KOPT-K1 (cell line): ENCODE data around the gene BICRAL.
"Not testable (repeated sequence)": the region's sequence is repeated elsewhere in the genome, so short reads cannot be mapped to it uniquely, and the experiment has no call there.

Experiments
- H3K27ac ChIP-seq: fragments of 200-600 bp; sonication (generic); 2 replicates; pipeline ENCODE4 v1.5.1; 2016; ENCODE audit warnings: antibody characterized with exemption, mild to moderate bottlenecking, low read depth, low read length; ENCODE audit not compliant: poor library complexity, severe bottlenecking
- H3K36me3 ChIP-seq: fragments of 200-600 bp; sonication (generic); 2 replicates; pipeline ENCODE4 v1.5.1; 2017; ENCODE audit warnings: antibody characterized with exemption, mild to moderate bottlenecking, low read length, moderate library complexity; ENCODE audit not compliant: insufficient read depth
- H3K9me3 ChIP-seq: fragments of 200-600 bp; sonication (generic); 2 replicates; pipeline ENCODE4 v1.5.1; 2017; ENCODE audit warnings: antibody characterized with exemption, low read length, mild to moderate bottlenecking; ENCODE audit not compliant: insufficient read depth, poor library complexity, severe bottlenecking

BICRAL gene

DNA sequence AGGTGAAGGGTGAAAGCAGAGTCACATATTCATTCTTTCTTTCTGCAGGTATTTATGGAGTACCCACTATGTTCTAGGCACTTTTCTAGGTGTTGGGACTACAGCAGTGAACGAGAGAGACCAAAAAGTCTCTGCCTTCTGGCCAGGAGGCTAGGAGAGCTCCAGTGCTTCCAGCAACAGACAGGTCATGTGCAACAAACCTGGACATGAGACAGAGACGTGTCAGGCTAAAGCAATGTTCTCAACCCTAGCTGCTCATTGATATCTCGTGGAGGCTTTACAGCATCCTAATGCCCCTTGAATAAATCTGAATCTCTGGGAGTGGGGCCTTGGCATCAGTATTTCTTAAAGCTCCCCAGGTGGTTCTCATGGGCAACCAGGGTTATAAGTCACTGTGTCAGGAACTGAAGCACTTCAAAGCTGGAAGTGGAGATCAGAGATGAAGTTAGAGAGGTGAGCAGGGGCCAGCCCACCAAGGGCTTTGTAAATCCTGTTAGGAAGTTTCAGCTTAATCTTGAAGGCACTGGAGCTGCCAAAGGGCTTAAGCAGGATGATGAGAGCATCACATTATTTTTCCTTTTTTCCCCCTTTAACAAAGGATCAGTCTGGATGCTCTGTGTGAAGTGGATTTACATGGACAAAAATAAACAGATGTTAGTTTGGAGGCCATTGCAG, 23.0 kb upstream of the BICRAL start:
- H3K27ac ChIP-seq: no peak overlapping the region

GRCh38 chr6:42761287-42762067, 20.4 kb upstream of the BICRAL start:
- Histone ChIP-seq H3K27ac (no peak overlapping the region), H3K9me3 (no peaks in the 10 kb centered on the region), H3K36me3 (no peaks in the 10 kb centered on the region)

More for the DNA sequence above, 23.0 kb upstream of the BICRAL start:
- Histone ChIP-seq H3K36me3 (no peaks in the 10 kb centered on the region), H3K9me3 (no peaks in the 10 kb centered on the region)

- no peak overlapping the region for H3K27ac ChIP-seq
- no peaks in the 10 kb centered on the region for H3K9me3 ChIP-seq
- H3K36me3 ChIP-seq: no peaks in the 10 kb centered on the region
Observed at GRCh38 chr6:42762426-42762859, 19.4 kb upstream of the BICRAL start.

- no peak overlapping the region for H3K27ac ChIP-seq
- no peaks in the 10 kb centered on the region for H3K9me3 ChIP-seq
- H3K36me3 ChIP-seq: no peaks in the 10 kb centered on the region
Observed at GRCh38 chr6:42762950-42763349, 18.9 kb upstream of the BICRAL start.

DNA sequence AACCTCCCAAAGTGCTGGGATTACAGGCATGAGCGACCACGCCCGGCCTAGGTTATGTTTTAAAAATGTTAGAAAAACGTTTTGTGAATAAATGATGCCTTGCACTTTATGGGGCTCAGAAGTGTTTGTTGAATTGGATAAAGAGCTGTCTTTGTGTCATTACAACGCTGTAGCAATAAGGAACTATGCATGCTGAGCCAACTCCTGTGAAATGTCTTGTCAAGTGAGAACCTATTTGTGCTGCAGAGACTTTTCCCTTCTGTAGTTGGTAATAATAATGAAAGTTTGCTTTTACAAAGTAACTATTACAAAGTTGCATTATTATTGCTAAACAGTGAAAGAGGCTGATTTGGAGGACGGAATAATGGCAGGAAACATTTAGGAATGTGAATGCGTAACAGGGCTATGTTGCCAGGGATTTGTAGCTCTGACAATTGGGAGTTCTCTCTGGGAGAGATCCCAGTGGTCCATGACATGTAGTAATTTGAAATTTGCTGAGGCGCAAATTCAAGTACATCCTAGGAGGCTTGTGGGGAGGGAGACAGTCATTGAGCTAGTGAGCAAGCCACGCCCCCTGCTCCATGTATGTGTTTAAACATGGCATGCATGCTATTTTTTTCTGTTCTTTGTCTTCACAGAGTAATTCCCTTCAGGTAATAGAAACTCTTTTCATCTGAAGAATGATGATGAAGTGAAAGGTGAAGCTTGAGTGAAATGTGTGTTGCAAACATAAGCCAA, 16.8 kb upstream of the BICRAL start:
- Histone ChIP-seq H3K9me3 (no peaks in the 10 kb centered on the region), H3K27ac (no peak overlapping the region), H3K36me3 (no peaks in the 10 kb centered on the region)

GRCh38 chr6:42766163-42766670, 15.6 kb upstream of the BICRAL start:
- no peak overlapping the region for H3K27ac ChIP-seq
- H3K9me3 ChIP-seq: no peaks in the 10 kb centered on the region
- no peaks in the 10 kb centered on the region for H3K36me3 ChIP-seq

GRCh38 chr6:42769051-42769450, 12.8 kb upstream of the BICRAL start:
- no peaks in the 10 kb centered on the region for H3K36me3 ChIP-seq
- H3K9me3 ChIP-seq: no peaks in the 10 kb centered on the region
- H3K27ac ChIP-seq: no peak overlapping the region

GRCh38 chr6:42769836-42770235, 12.0 kb upstream of the BICRAL start:
- Histone ChIP-seq H3K9me3 (no peaks in the 10 kb centered on the region), H3K36me3 (no peaks in the 10 kb centered on the region), H3K27ac (no peak overlapping the region)

GRCh38 chr6:42771741-42772100, 10.1 kb upstream of the BICRAL start:
- H3K36me3 ChIP-seq: no peaks in the 10 kb centered on the region
- no peak overlapping the region for H3K27ac ChIP-seq
- no peaks in the 10 kb centered on the region for H3K9me3 ChIP-seq

DNA sequence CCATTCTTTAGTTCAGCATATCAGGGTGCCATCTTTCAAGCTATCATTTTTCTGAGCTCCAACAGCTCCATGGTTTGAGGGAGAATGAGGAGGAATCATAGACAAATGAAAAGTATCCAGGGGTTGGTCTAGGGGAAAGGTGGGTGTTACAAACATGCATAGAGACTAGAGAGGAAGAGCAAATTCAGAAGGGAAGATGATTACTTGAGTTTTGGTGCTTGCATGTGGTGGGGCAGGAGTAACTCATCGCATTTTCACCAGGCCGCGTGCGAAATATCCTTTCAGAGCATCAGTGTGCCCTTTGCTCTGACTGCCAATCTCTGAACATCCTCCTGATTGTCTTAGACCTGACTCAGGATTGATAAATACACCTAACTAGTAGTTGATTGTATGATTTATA, 7.7 kb upstream of the BICRAL start:
- H3K36me3 ChIP-seq: no peaks in the 10 kb centered on the region
- H3K9me3 ChIP-seq: no peaks in the 10 kb centered on the region
- no peak overlapping the region for H3K27ac ChIP-seq

DNA sequence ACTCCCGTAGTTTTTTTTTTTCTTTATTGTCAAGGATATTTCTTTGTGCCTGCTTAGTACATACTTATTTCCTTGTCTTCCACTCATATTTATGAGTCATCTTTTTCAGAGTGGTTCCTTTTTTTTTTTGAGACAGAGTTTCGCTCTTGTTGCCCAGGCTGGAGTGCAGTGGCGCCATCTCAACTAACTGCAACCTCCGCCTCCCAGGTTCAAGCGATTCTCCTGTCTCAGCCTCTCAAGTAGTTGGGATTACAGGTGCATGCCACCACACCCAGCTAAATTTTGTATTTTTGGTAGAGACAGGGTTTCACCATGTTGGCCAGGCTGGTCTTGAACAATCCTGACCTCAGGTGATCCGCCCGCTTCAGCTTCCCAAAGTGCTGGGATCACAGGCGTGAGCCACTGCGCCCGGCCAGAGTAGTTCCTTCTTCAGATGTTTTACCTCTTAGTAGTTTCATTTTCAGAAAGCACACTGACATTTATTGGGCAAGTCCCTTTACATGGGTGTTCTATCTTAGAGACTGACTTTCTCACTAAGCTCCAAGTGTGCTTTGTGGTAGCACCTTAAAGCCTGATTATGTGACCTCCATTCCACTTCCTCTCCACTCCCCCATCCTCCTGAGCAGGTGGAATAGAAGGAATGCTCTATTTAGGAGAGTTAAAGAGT, 6.9 kb upstream of the BICRAL start:
- H3K9me3 ChIP-seq, H3K36me3 ChIP-seq, H3K27ac ChIP-seq: not testable (repeated sequence)

- no peaks in the 10 kb centered on the region for H3K36me3 ChIP-seq
- no peak overlapping the region for H3K27ac ChIP-seq
- H3K9me3 ChIP-seq: no peaks in the 10 kb centered on the region
Observed at GRCh38 chr6:42777126-42777822, 4.6 kb upstream of the BICRAL start.

- Histone ChIP-seq H3K9me3 (no peaks in the 10 kb centered on the region), H3K36me3 (no peaks in the 10 kb centered on the region), H3K27ac (no peak overlapping the region)
Observed at GRCh38 chr6:42778122-42778521, 3.7 kb upstream of the BICRAL start.

GRCh38 chr6:42779521-42779920, 2.3 kb upstream of the BICRAL start:
- no peaks in the 10 kb centered on the region for H3K36me3 ChIP-seq
- H3K27ac ChIP-seq: no peak overlapping the region
- no peaks in the 10 kb centered on the region for H3K9me3 ChIP-seq

GRCh38 chr6:42781546-42781795, 381 bp upstream of the BICRAL start:
- H3K36me3 ChIP-seq: no peaks in the 10 kb centered on the region
- no peaks in the 10 kb centered on the region for H3K9me3 ChIP-seq
- H3K27ac ChIP-seq: peak overlapping the region; percentile 98
